Measurements from ENCODE around the gene ALPG.

DNA sequence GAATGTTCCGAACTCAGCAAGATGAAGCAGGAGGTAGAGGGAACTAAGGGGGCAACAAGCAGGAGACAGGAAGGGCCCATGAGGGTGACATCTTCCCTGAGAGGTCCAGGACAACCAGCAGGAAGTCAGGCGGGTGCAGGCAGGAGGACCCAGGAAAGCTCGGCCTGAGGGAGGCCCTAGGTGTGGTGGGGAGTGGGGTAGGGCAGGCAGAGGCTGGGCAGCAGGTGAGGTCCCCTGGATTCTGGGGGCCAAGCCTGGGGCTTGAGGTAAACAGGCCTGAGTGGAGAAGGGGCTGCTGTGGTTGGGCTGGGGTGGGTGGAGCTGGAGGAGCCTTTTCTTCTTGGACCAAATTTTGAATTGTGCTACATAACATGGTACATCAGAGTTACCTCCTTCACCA is 4.1 kb upstream of the ALPG start:
- TF ChIP-seq, protein P1, sequence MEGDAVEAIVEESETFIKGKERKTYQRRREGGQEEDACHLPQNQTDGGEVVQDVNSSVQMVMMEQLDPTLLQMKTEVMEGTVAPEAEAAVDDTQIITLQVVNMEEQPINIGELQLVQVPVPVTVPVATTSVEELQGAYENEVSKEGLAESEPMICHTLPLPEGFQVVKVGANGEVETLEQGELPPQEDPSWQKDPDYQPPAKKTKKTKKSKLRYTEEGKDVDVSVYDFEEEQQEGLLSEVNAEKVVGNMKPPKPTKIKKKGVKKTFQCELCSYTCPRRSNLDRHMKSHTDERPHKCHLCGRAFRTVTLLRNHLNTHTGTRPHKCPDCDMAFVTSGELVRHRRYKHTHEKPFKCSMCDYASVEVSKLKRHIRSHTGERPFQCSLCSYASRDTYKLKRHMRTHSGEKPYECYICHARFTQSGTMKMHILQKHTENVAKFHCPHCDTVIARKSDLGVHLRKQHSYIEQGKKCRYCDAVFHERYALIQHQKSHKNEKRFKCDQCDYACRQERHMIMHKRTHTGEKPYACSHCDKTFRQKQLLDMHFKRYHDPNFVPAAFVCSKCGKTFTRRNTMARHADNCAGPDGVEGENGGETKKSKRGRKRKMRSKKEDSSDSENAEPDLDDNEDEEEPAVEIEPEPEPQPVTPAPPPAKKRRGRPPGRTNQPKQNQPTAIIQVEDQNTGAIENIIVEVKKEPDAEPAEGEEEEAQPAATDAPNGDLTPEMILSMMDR (optimal IDR thresholded peaks at IDR 0.05 in 1 of 3, IDR thresholded peaks at IDR 0.05 in 1 of 3, conservative IDR thresholded peaks at IDR 0.05 in 1 of 3; ENCODE audit: extremely low read depth in 1 of 3, insufficient read depth in 2 of 3, low read length in 3 of 3), result no peak
- no peak for TF ChIP-seq EZH2 (IDR thresholded peaks at IDR 0.05; ENCODE audit: low read length)
